ENCODE data around the gene ADCY3.

ADCY3 gene

GRCh38 chr2:24909555-24910177 lies 10.4 kb downstream of the ADCY3 start:
- Histone ChIP-seq H3K4me3 (ENCODE audit: control insufficient read depth in 1 of 7, extremely low read depth in 1 of 7, insufficient read depth in 4 of 7, low read depth in 2 of 7, low read length in 6 of 7) (no peak overlapping the region), H3K36me3 (ENCODE audit: control insufficient read depth in 4 of 4, insufficient read depth in 4 of 4, low read length in 3 of 4) (peaks cover 0 to 34% (median 12%) of the 10 kb centered on the region in 4 experiments), H3K9me3 (ENCODE audit: control extremely low read depth in 1 of 5, control insufficient read depth in 4 of 5, insufficient read depth in 2 of 5, low read depth in 1 of 5, low read length in 4 of 5) (peaks cover 0 to 5% (median 0%) of the 10 kb centered on the region in 5 experiments), H3K27me3 (replicated peaks in 2 of 5; ENCODE audit: control insufficient read depth in 4 of 5, insufficient read depth in 5 of 5, low read length in 4 of 5) (no peaks in the 10 kb centered on the region), H3K27ac (ENCODE audit: insufficient read depth in 1 of 2, low read depth in 1 of 2, low read length in 2 of 2, poor library complexity in 1 of 2, severe bottlenecking in 2 of 2) (no peak overlapping the region), H3K4me1 (ENCODE audit: control extremely low read depth in 1 of 4, control insufficient read depth in 4 of 4, insufficient read depth in 4 of 4, low read length in 3 of 4) (no peaks in the 10 kb centered on the region)
- WGBS (ENCODE audit: insufficient coverage) = 94% methylated on average over 5 of the region's 5 CpGs
- ChIA-PET POLR2A (no interaction called here), CTCF (no interaction called here)
- no peak for DNase-seq

- Histone ChIP-seq H3K4me1 (ENCODE audit: control extremely low read depth in 1 of 4, control insufficient read depth in 4 of 4, insufficient read depth in 4 of 4, low read length in 3 of 4) (no peaks in the 10 kb centered on the region), H3K36me3 (ENCODE audit: control insufficient read depth in 4 of 4, insufficient read depth in 4 of 4, low read length in 3 of 4) (peaks cover 0 to 36% (median 11%) of the 10 kb centered on the region in 4 experiments), H3K4me3 (ENCODE audit: control insufficient read depth in 1 of 7, extremely low read depth in 1 of 7, insufficient read depth in 4 of 7, low read depth in 2 of 7, low read length in 6 of 7) (no peak overlapping the region), H3K27ac (ENCODE audit: insufficient read depth in 1 of 2, low read depth in 1 of 2, low read length in 2 of 2, poor library complexity in 1 of 2, severe bottlenecking in 2 of 2) (no peak overlapping the region), H3K27me3 (replicated peaks in 2 of 5; ENCODE audit: control insufficient read depth in 4 of 5, insufficient read depth in 5 of 5, low read length in 4 of 5) (no peaks in the 10 kb centered on the region), H3K9me3 (ENCODE audit: control extremely low read depth in 1 of 5, control insufficient read depth in 4 of 5, insufficient read depth in 2 of 5, low read depth in 1 of 5, low read length in 4 of 5) (peaks cover 0 to 5% (median 0%) of the 10 kb centered on the region in 5 experiments)
- POLR2A ChIA-PET = no interaction called here
- no peak for DNase-seq
- CTCF ChIA-PET = no interaction called here
- 96% methylated on average over 7 of the region's 8 CpGs for WGBS (ENCODE audit: insufficient coverage)
Observed at GRCh38 chr2:24908461-24908901, 11.6 kb downstream of the ADCY3 start.

GRCh38 chr2:24907116-24907515 lies 12.9 kb downstream of the ADCY3 start:
- H3K4me3 ChIP-seq (ENCODE audit: control insufficient read depth in 1 of 7, extremely low read depth in 1 of 7, insufficient read depth in 4 of 7, low read depth in 2 of 7, low read length in 6 of 7) = no peak overlapping the region
- ChIA-PET POLR2A (no interaction called here), CTCF (interaction anchor here (1.6 kb wide), 1 partner anchor 8 kb away, joined by 5 read pairs; no protein-coding TSS in a partner anchor)
- 89% methylated on average over 1 of the region's 5 CpGs for WGBS (ENCODE audit: insufficient coverage)
- H3K27me3 ChIP-seq (replicated peaks in 2 of 5; ENCODE audit: control insufficient read depth in 4 of 5, insufficient read depth in 5 of 5, low read length in 4 of 5) = no peaks in the 10 kb centered on the region
- H3K4me1 ChIP-seq (ENCODE audit: control extremely low read depth in 1 of 4, control insufficient read depth in 4 of 4, insufficient read depth in 4 of 4, low read length in 3 of 4) = no peaks in the 10 kb centered on the region
- DNase-seq = peak in 1 of 3 donors; percentile 12
- peaks cover 0 to 5% (median 0%) of the 10 kb centered on the region in 5 experiments for H3K9me3 ChIP-seq (ENCODE audit: control extremely low read depth in 1 of 5, control insufficient read depth in 4 of 5, insufficient read depth in 2 of 5, low read depth in 1 of 5, low read length in 4 of 5)
- H3K27ac ChIP-seq (ENCODE audit: insufficient read depth in 1 of 2, low read depth in 1 of 2, low read length in 2 of 2, poor library complexity in 1 of 2, severe bottlenecking in 2 of 2) = no peak overlapping the region
- H3K36me3 ChIP-seq (ENCODE audit: control insufficient read depth in 4 of 4, insufficient read depth in 4 of 4, low read length in 3 of 4) = peaks cover 0 to 27% (median 12%) of the 10 kb centered on the region in 4 experiments

- peaks cover 0 to 21% (median 12%) of the 10 kb centered on the region in 4 experiments for H3K36me3 ChIP-seq (ENCODE audit: control insufficient read depth in 4 of 4, insufficient read depth in 4 of 4, low read length in 3 of 4)
- no peak for DNase-seq
- no peak overlapping the region for H3K27ac ChIP-seq (ENCODE audit: insufficient read depth in 1 of 2, low read depth in 1 of 2, low read length in 2 of 2, poor library complexity in 1 of 2, severe bottlenecking in 2 of 2)
- no peaks in the 10 kb centered on the region for H3K4me1 ChIP-seq (ENCODE audit: control extremely low read depth in 1 of 4, control insufficient read depth in 4 of 4, insufficient read depth in 4 of 4, low read length in 3 of 4)
- H3K4me3 ChIP-seq (ENCODE audit: control insufficient read depth in 1 of 7, extremely low read depth in 1 of 7, insufficient read depth in 4 of 7, low read depth in 2 of 7, low read length in 6 of 7) = no peak overlapping the region
- no peaks in the 10 kb centered on the region for H3K27me3 ChIP-seq (replicated peaks in 2 of 5; ENCODE audit: control insufficient read depth in 4 of 5, insufficient read depth in 5 of 5, low read length in 4 of 5)
- peaks cover 0 to 5% (median 0%) of the 10 kb centered on the region in 5 experiments for H3K9me3 ChIP-seq (ENCODE audit: control extremely low read depth in 1 of 5, control insufficient read depth in 4 of 5, insufficient read depth in 2 of 5, low read depth in 1 of 5, low read length in 4 of 5)
- WGBS (ENCODE audit: insufficient coverage) = 100% methylated on average over 6 of the region's 6 CpGs
- ChIA-PET POLR2A (no interaction called here), CTCF (interaction anchor here (1.6 kb wide), 1 partner anchor 8 kb away, joined by 5 read pairs; no protein-coding TSS in a partner anchor)
Observed at GRCh38 chr2:24906466-24906865, 13.6 kb downstream of the ADCY3 start.

- ChIA-PET POLR2A (no interaction called here), CTCF (no interaction called here)
Observed at GRCh38 chr2:24903161-24904103, 16.6 kb downstream of the ADCY3 start.

GRCh38 chr2:24899361-24899910 lies 20.6 kb downstream of the ADCY3 start:
- POLR2A ChIA-PET = no interaction called here
- CTCF ChIA-PET = interaction anchor here (1.9 kb wide), 1 partner anchor 8 kb away, joined by 5 read pairs; no protein-coding TSS in a partner anchor
- no peak overlapping the region for H3K4me3 ChIP-seq (ENCODE audit: control insufficient read depth in 1 of 7, extremely low read depth in 1 of 7, insufficient read depth in 4 of 7, low read depth in 2 of 7, low read length in 6 of 7)

More at GRCh38 chr2:24903161-24904103, 16.6 kb downstream of the ADCY3 start:
- Histone ChIP-seq H3K4me3 (ENCODE audit: control insufficient read depth in 1 of 7, extremely low read depth in 1 of 7, insufficient read depth in 4 of 7, low read depth in 2 of 7, low read length in 6 of 7) (no peak overlapping the region), H3K9me3 (ENCODE audit: control extremely low read depth in 1 of 5, control insufficient read depth in 4 of 5, insufficient read depth in 2 of 5, low read depth in 1 of 5, low read length in 4 of 5) (no peaks in the 10 kb centered on the region), H3K27ac (ENCODE audit: insufficient read depth in 1 of 2, low read depth in 1 of 2, low read length in 2 of 2, poor library complexity in 1 of 2, severe bottlenecking in 2 of 2) (no peak overlapping the region), H3K4me1 (ENCODE audit: control extremely low read depth in 1 of 4, control insufficient read depth in 4 of 4, insufficient read depth in 4 of 4, low read length in 3 of 4) (peaks cover 0 to 2% (median 0%) of the 10 kb centered on the region in 4 experiments), H3K27me3 (replicated peaks in 2 of 5; ENCODE audit: control insufficient read depth in 4 of 5, insufficient read depth in 5 of 5, low read length in 4 of 5) (no peaks in the 10 kb centered on the region), H3K36me3 (ENCODE audit: control insufficient read depth in 4 of 4, insufficient read depth in 4 of 4, low read length in 3 of 4) (peaks cover 0 to 20% (median 9%) of the 10 kb centered on the region in 4 experiments)
- 91% methylated on average over 18 of the region's 23 CpGs for WGBS (ENCODE audit: insufficient coverage)
- DNase-seq = no peak

More at GRCh38 chr2:24899361-24899910, 20.6 kb downstream of the ADCY3 start:
- H3K27me3 ChIP-seq (replicated peaks in 2 of 5; ENCODE audit: control insufficient read depth in 4 of 5, insufficient read depth in 5 of 5, low read length in 4 of 5) = no peaks in the 10 kb centered on the region
- H3K36me3 ChIP-seq (ENCODE audit: control insufficient read depth in 4 of 4, insufficient read depth in 4 of 4, low read length in 3 of 4) = peaks cover 0 to 36% (median 24%) of the 10 kb centered on the region in 4 experiments
- no peak for DNase-seq
- peaks cover 0 to 3% (median 0%) of the 10 kb centered on the region in 4 experiments for H3K4me1 ChIP-seq (ENCODE audit: control extremely low read depth in 1 of 4, control insufficient read depth in 4 of 4, insufficient read depth in 4 of 4, low read length in 3 of 4)
- no peak overlapping the region for H3K27ac ChIP-seq (ENCODE audit: insufficient read depth in 1 of 2, low read depth in 1 of 2, low read length in 2 of 2, poor library complexity in 1 of 2, severe bottlenecking in 2 of 2)
- peaks cover 2 to 23% (median 8%) of the 10 kb centered on the region in 5 experiments for H3K9me3 ChIP-seq (ENCODE audit: control extremely low read depth in 1 of 5, control insufficient read depth in 4 of 5, insufficient read depth in 2 of 5, low read depth in 1 of 5, low read length in 4 of 5)
- WGBS (ENCODE audit: insufficient coverage) = 87% methylated on average over 6 of the region's 7 CpGs
